HL-60/S4 treated with phorbol 12-myristate 13-acetate at 8.2 ng/mL for 4 days and 3 days (cell line): ENCODE measurements around the gene PXMP2.

Source experiments
- in situ Hi-C: fragments of 300-500 bp; cut with MboI; formaldehyde crosslinking; loops from 2 replicates; pipeline ENCODE4 v1.15.0; 2022; ENCODE audit warnings: low sequenced_read_pairs

The PXMP2 gene

DNA sequence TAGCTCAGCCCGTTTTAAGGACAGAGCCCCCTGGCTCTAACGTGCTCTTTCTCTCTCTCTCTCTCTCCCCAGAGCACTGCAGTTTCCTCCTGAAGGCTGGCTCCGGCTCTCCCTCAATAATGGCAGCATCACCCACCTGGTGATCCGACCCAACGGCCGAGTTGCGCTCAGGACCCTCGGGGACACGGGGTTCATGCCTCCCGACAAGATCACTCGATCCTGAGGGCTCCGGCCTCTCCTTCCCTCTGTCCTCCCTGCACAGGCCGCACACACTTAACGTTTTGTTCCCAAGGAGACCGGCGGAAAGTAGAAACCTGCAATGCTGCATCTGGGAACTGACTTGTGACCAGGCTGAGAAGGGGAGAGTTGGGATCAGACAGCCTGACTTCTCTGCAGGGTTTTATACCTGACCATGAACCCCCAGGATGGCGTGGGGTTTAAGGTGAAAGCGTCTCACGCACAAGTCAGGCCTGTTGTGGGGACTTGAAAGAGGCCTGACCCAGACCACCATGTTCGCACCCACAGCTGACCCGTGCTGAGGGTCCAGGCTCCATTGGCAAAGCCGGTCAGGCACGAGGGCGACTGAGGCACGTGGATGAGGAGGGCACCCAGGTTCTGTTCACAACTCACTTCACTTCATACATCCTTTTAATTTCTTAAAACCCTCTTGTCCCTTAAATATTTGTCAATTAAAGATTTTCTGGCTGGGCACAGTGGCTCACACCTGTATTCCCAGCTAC, 33.4 kb downstream of the PXMP2 start:
- in situ Hi-C loops: no loop called here

DNA sequence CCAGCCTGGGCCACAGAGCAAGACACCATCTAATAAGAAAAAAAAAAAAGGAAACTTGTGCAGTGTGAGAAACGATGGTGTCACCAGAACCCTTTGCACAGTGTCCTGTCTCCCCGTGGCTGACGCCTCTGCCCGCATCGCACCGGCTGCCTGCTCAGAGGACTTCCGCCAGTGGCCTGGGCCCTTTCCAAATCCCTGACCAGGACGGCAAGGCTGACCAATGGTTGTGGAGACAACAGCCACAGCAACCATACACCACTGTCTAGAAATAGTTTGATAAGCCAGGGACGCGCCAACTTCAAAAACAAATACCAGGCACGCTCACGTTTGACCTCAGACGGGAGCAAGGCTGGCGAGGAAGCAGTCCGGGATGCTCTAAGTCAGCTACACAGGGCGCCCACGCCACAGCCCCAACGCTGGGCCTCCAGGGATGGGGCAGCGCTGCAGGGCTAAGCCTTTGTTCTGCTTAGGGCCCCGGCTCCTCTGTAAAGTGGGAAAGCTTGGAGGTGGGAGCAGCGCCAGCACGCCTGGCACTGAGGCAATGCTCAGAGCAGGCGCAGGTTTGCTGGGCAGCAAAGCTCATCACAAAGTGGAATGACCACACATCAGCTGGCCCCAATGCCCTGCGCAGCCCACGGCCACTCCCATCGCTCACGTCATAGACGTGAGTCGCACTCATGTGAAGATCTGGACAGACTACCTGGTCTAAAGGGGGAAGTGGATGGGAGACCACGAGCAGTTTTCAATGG, 35.8 kb downstream of the PXMP2 start:
- in situ Hi-C loops: no loop called here

DNA sequence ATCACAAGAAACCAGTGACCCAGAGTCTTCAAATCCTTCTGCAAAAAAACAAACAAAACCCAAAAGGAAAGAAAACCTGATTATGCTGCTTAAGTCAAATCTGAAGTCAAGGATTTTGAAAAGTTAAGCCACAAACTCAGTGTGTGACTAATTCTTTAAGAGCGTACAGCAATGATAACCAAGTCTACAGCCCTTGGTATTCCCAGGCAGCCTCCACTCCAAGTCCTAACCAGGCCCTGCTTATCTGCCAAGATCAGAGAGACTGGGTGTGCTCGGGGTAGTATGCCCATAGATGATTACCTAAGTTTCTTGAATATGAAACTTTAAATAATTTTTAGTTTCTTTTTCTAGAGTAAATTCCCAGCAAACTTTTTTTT, 36.4 kb downstream of the PXMP2 start:
- in situ Hi-C loops: no loop called here

DNA sequence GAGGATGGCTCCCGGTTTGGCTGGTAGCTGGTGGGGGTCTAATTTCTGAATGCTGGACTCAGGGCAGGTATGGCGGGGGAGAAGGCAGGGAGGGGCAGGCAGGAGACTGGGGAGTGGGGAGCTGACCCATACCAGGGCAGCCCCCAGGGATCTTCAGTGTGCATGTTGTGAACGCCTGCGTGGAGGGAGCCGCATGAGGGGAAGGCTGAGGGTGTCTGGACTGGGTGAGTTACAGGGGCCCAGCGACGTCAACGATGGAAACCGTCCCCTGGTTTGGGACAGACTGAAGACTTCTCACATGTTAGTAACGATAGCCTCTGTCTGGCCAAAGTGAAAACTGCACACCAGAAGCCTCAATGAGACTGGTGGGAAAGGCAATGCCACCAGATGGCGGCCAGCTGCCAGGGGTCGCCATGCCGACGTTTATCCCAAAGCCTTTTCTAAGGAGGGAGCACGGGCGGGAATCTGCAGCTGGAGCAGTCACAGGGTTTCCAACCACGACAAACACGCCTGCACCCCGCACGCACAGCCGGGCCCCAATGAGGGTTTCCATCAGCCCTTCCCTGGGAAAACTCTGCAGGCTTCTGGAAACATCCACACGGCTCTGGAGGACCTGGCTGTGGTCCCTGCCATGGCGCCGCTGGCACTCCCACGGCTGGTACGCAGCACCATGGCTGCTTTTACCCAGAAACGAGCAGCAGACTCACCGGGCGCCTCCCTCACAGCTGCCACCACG, 37.3 kb downstream of the PXMP2 start:
- in situ Hi-C loops: no loop called here

DNA sequence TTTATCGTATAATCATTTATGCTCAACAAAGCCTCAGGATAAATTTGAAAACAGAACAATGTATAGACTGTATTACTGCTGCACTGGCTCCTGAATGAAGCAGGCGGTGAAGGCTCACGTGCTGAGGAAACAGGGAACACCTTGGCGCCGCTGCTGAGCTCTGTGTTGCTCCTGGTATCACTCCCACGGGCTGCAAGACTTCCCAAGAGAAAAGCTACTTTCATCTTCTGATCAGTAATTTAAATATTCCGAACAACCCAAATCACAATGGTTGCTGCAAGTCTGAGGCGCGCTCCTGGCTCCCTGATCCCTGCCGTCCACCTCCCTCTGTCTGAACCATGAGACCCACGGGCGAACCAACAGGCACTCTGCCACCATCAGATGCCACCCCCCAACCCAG, 39.0 kb downstream of the PXMP2 start:
- in situ Hi-C loops: no loop called here

DNA sequence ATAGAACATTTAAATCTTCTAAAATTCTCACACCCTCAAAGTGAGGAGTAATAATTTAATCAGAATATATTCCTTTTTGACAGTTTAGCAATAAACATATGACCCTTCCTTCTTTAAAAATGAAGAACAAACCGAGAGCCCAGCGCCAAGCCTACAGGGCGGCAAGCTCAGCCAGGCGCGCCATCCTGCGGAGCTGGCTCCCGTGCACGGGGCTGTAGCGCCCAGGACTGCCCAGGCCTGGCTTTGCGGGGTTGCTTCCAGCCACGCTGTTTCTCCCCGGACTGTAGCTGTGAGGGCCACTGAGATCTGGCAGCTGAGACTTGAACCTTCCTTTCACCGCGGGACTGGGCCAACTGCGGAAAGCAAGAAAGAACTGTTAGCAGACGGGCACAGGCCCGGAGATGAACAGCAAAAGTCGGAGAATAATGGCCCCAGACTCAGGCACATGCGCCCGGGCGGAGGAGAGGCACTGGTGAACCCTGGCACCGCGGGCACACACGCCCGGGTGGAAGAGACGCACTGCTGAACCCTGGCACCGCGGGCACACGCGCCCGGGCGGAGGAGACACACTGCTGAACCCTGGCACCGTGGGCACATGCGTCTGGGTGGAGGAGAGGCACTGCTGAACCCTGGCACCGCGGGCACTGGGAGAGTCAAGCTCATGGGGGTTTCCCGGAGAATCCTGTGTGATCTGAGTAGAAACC, 39.9 kb downstream of the PXMP2 start:
- in situ Hi-C loops: no loop called here

DNA sequence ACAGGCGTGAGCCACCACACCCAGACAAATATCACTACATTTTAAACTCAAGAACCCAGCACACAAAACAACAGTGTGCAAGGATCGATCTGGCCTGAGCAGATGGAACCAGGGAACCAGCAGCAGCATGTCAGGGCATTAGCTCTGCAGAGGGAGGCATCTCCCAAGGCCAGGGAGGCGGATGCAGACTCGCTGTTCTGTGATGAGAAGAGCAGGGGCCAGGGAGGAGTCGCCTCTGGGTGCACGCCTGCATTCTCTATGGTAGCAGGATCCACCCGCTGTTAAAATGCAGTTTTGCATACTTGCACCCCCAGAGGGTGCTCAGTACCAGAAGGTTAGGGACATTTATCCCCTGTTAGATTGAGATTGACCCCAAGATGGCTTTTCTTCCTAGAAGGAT, 41.1 kb downstream of the PXMP2 start:
- in situ Hi-C loops: no loop called here

DNA sequence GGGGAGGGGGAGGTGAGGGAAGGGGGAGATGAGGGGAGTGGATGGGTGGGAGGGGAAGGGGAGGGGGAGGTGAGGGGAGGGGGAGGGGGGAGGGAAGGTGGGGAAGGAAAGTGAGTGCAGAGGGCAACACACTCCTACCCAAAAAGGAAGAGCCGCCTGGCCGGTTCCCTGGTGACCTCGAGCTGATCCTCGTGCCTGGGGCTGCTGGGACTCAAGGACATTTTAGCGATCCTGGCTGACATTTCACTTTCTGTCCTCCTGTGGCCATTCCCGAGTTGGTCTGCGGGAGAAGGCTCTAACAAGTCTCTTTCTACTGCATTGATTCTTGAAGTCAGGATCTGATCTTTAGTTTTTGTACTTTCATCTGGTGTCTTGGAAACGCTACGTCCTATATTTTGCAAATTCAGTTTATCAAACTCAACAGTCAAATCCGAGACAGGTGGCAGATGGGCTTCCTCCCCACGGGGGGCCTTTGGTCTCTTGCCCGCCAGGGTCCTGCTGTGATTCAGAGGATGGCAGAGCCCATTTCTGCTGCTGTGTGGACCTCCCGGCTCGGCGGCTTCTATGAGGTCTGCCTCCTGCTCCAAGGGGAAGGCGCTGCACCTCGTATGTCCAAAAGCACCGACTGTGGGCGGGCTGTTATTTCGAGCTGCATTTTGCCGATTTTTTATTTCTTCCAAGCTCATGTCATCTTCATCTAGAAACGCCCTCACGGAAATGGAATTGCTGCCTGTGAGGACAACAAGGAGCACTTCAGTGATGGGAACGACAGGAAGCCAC, 42.3 kb downstream of the PXMP2 start:
- in situ Hi-C loops: no loop called here

DNA sequence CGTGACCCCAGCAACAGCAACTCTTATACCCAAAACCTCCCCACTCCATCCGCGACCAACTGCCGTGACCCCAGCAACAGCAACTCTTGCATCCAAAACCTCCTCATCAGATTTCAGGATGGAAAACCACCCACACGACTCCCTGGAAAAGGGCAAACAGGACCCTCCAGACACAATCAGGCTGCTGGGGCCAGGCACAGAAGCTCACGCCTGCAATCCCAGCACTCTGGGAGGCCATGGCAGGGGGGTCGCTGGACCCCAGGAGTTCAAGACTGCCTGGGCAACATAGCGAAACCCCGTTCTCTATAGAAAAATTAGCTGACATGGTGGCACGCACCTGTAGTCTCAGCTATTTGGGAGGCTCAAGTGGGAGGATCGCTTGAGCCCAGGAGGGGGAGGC, 43.0 kb downstream of the PXMP2 start:
- in situ Hi-C loops: no loop called here

DNA sequence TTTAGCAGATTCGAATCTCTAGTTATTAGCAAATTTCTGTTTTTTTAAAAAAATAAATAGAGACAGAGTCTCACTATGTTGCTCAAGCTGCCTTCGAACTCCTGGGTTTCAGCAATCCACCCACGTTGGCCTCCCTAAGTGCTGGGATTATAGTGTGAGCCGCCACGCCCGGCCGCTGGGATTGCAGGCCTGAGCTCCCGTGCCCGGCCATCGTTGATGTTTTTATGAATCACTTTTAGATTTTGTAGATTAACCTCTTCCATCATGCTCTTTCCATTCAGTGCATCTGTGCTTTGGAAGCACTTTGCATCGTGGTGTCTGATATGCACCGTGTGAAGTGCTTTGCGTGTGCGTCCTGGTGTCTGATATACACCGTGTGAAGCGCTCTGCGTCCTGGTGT, 44.2 kb downstream of the PXMP2 start:
- in situ Hi-C loops: no loop called here

DNA sequence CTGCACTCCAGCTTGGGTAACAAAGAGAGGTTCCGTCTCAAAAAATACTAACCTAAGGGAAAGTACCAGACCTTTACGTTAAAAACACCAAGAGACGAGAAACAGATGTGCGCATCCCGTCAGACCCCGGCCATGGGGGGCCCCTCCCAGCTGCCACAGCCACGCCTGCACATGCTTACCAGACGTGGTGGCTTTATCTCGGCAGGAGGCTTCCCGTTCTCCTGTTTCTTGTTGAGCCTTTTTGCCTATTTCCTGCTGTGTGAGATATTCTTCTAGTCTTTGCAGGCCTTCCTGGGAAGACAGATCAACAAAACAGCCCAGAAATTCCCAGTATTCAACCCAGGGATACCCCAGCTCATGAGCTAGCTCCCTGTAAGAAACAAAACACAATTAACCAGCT, 46.8 kb downstream of the PXMP2 start:
- in situ Hi-C loops: no loop called here

DNA sequence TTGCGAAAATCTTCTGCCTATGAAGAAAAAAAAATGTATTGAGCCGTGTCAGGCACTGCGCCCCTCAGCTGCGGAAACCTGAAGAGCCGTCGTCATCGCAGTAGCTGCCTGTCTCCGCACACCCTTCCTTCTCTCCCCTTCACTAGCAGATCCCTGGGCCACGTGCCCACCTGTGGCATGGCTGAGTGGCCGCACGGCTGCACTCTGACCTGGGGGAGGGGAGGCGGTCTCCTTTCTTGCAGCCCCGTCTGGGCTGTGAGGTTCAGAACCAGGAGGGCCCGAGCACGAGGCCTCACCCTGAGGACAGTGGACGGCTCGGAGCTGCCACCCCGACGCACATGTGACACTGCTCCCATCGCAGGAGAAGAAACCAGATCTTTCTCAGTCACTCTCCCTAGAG, 48.1 kb downstream of the PXMP2 start:
- in situ Hi-C loops: no loop called here

DNA sequence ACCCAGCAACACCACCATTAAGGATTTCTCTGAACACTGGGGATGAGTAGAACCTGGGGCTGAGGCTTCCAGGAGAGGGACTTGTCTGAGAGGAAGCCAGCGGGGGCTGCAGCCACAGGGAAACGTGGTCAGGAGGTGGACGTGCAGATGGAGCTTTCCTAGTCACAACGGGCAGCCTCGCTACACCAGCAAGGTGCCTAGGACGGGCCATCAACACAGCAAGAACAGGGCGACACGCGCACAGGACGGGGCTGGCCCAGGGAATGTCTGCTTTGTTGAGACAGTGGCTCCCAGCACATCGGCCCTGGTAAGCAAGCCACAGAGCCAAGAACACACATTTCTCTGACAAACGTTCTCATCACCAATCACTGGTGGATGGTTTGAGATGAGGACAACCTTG, 49.0 kb downstream of the PXMP2 start:
- in situ Hi-C loops: no loop called here

DNA sequence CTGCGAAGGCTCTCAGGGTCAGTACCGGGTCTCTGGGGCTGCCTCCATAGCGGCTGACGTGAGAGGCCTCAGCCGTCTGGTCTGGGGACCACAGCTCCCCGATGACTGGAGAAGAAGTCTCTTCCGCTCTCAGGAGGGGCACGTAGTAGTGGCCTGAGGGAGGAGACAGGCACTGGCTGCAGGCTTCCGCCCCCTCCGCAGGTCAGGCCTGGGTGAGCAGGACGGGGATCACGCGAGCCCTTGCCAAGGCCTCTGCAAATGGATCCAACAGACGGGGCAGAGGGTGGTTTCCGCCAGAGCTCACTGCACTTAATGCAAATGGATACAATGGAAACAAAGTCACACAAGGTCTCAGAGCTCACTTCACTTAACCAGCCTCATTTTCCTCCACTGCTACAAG, 49.5 kb downstream of the PXMP2 start:
- in situ Hi-C loops: no loop called here

DNA sequence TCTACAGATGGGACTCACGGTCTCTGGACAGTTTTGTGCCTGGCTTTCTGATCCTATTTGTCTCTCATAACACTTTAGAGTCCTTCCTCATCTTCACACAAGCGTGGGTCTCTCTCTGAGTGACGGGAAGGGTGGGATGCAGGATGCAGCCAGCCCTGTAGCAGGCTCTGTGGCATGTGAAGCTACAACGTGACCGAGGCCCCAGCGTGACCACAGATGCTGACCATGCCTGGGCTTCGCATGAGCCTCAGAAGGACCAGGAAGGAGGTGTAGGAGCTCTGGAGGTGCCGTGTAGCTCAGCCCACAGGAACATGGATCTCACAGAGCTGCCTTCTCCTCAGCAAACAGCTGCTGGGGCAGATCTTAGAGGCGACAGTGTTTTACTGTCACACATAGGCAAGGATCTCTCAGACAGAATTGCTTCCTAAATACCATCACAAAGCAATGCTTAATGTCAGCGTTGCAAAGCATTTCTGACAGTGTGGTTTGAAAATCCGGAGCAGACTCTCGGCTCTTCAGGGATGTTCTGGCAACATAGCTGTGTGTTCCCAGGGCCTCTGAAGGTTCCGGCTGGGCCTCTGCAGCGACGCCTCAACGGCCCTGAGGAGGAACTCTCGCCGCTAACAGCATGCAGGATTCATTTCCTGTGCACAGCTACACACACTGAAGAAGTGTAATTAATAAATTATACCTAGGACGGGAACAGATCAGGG, 52.4 kb downstream of the PXMP2 start:
- in situ Hi-C loops: no loop called here

DNA sequence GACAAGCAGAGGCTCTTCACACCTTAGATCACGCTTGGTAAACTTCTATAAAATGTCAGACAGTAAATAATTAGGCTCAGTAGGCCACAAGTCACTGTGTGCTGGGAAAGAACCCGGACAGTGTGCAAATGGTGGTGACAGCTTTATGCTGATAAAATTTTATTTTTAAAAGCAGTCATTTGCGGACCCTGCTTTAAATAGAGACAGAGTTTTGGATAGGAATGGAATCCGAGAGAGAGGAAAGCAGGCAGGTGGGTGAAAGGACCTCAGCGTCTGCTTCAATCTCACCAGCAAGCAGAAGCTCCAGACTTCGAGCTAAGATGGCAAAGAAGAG, 52.9 kb downstream of the PXMP2 start:
- in situ Hi-C loops: no loop called here

DNA sequence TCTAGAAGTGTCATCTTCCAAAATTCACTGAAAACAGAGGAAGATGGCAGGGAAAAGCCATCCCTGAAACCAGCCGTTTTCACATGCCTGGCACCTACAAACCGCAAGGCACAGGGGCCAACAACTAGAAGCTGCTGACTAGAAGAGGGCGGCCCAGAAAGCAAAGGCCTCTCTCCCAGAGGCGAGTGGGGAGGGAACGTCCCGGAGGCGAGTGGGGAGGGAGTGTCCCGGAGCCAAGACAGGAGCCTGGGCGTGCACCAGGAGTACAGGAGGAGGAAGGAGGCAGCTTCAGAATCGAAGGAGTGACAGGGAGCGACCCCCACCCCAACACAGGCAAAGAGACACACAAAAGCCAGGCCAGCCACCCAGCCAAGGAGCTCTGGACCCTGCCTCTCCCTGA, 53.3 kb downstream of the PXMP2 start:
- in situ Hi-C loops: no loop called here

DNA sequence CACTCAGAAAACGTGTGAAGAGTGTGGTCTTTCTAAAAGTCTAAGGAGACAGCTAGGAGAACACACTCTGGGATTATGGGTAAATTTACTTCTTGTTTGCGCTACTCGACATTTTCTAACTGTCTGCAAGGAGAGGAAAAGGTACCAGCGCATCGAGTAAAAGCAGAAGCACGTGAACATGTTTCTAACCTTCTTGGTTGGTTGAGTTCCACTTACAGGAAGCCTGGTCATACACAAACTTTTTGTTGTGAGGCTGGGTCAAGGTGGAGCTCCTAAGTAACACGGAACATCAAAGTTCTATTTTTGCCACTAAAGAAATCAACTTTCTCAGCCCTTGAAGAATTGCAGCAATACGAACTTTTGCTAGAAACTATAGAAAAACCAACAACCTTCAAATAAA, 54.2 kb downstream of the PXMP2 start:
- in situ Hi-C loops: no loop called here

DNA sequence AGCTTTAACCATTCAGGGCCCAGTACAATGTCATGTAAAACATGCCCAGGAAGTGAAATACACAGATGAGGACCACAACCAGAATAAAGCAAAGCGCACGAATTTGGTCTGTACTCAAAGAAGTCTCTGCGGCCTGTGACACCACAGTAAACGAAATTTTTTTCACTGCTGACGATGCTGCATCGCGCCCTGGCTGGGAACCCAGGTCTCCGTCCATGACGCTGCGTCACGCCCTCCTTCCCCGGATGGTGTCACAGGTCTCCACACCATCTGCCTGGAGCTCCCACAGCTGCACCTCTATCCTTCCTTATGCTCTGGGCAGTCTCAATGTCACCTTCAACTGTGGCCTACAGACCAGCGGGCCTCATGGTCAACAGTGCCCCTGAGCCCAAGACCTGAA, 56.4 kb downstream of the PXMP2 start:
- in situ Hi-C loops: no loop called here

DNA sequence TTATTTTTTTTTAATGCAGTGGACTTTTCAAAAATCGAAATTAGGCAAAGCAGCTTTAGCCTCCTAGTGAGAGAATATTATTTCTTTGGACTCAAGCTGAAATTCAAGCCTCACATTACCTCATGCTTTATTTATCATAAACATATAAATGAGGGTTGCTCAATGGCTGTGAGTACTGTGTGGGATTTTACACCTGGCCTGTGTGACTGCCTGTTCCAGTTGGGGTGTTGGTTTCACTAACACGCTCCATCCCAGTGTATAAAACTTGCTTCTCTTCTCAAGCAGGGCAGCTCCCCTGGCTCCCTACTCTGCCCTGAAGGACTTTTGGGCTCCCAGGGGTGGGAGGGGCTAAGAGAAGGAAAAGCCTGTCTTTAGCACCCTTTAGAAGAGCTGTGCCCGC, 59.2 kb downstream of the PXMP2 start:
- in situ Hi-C loops: no loop called here
